ENCODE results near the gene ACBD4. TPM values are rescaled to one million over a fixed set of nuclear protein-coding genes. Genes with fewer than 3 reads are reported as not detected.

Gene ACBD4
- total RNA-seq, 1 experiment from 2014 or later = 21.2 TPM

DNA sequence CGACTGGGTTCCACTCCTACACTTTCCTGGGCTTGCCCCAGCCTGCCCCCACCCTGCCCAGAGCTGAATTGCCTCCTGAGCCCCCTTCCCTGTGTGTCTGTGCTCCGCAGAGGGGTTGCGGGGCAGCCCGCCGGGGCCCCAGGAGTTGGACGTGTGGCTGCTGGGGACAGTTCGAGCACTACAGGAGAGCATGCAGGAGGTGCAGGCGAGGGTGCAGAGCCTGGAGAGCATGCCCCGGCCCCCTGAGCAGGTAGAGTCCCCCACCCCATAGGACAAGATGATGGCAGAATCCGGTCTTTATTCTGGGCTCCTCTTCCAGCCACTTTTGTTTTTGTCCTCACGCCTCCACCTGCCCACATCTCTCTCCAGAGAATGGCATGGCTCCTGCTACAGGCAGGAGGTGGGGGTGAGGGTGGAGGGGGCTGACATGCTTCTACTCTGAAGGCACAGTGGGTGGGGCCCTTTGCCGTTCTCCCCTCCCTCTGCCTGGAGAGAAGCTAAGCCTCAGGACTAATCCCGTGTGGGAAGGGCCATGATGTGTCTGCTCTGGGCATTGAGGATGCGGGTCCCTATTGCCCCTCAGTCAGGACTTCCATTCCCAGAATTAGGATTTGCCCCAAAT, 3.5 kb downstream of the ACBD4 start:
- Histone ChIP-seq H3K4me3 (ENCODE audit: low read depth, low read length) (no peak overlapping the region), H3K36me3 (ENCODE audit: control insufficient read depth, insufficient read depth, low read length) (peaks cover 1% of the 10 kb centered on the region; the same call in 1 of the 2 replicates), H3K9me3 (no peaks in the 10 kb centered on the region), H3K27me3 (replicated peaks; ENCODE audit: control insufficient read depth, insufficient read depth, low read length) (no peaks in the 10 kb centered on the region), H3K4me1 (peaks cover 6% of the 10 kb centered on the region; the same call in 1 of the 2 replicates)
- intact Hi-C loops (cut with micrococcal nuclease; ENCODE audit: unreplicated experiment) = loop anchor here (10.0 kb wide), 1 partner anchor 364 kb away; no protein-coding TSS in a partner anchor
- CTCF ChIA-PET = interaction anchor here (1.2 to 1.8 kb wide), 2 partner anchors 58 to 59 kb away, joined by 3 to 6 read pairs; no protein-coding TSS in a partner anchor
- Mint-ChIP-seq H3K4me1 (ENCODE audit: low read depth, unreplicated experiment) (no peaks in the 10 kb centered on the region), H3K4me3 (ENCODE audit: unreplicated experiment) (no peak overlapping the region), H3K27ac (ENCODE audit: unreplicated experiment) (no peak overlapping the region), H3K27me3 (ENCODE audit: insufficient read depth, unreplicated experiment) (no peaks in the 10 kb centered on the region), H3K36me3 (ENCODE audit: insufficient read depth, unreplicated experiment) (peaks cover 21% of the 10 kb centered on the region), H3K9me3 (ENCODE audit: unreplicated experiment) (no peaks in the 10 kb centered on the region)
- BruUV-seq (replicated peaks) = no TSS peak
- TF ChIP-seq, protein P1, sequence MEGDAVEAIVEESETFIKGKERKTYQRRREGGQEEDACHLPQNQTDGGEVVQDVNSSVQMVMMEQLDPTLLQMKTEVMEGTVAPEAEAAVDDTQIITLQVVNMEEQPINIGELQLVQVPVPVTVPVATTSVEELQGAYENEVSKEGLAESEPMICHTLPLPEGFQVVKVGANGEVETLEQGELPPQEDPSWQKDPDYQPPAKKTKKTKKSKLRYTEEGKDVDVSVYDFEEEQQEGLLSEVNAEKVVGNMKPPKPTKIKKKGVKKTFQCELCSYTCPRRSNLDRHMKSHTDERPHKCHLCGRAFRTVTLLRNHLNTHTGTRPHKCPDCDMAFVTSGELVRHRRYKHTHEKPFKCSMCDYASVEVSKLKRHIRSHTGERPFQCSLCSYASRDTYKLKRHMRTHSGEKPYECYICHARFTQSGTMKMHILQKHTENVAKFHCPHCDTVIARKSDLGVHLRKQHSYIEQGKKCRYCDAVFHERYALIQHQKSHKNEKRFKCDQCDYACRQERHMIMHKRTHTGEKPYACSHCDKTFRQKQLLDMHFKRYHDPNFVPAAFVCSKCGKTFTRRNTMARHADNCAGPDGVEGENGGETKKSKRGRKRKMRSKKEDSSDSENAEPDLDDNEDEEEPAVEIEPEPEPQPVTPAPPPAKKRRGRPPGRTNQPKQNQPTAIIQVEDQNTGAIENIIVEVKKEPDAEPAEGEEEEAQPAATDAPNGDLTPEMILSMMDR (IDR thresholded peaks at IDR 0.05; ENCODE audit: insufficient read depth in 1 of 2, low read depth in 1 of 2, low read length in 1 of 2, severe bottlenecking in 1 of 2, unreplicated experiment in 1 of 2) = no peak
- DNase-seq = no peak
- POLR2A ChIA-PET = interaction anchor here (0.7 kb wide), 1 partner anchor 27 kb away, joined by 5 read pairs; no protein-coding TSS in a partner anchor

DNA sequence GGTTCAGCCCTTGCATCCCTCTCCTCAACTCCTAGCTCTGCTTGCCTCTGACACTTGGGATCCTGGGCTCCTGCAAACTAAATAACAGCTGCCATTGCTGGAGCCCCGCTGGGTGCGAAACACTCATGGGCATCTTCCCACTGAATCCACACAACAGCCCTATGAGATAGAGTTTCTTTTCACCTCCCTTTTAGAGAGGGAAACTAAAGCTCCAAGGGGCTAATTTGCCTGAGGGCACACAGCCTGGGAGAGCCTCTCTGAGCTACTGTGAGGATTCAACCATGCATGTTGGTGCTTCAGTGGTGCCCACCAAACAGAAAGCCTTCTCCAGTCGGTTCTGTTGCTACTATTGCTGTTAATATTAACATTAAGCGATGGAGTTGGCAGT, 4.0 kb downstream of the ACBD4 start:
- Mint-ChIP-seq H3K4me1 (ENCODE audit: low read depth, unreplicated experiment) (no peaks in the 10 kb centered on the region), H3K36me3 (ENCODE audit: insufficient read depth, unreplicated experiment) (peaks cover 26% of the 10 kb centered on the region), H3K27me3 (ENCODE audit: insufficient read depth, unreplicated experiment) (no peaks in the 10 kb centered on the region), H3K4me3 (ENCODE audit: unreplicated experiment) (no peak overlapping the region), H3K9me3 (ENCODE audit: unreplicated experiment) (no peaks in the 10 kb centered on the region), H3K27ac (ENCODE audit: unreplicated experiment) (no peak overlapping the region)
- Histone ChIP-seq H3K9me3 (no peaks in the 10 kb centered on the region), H3K27me3 (replicated peaks; ENCODE audit: control insufficient read depth, insufficient read depth, low read length) (no peaks in the 10 kb centered on the region), H3K36me3 (ENCODE audit: control insufficient read depth, insufficient read depth, low read length) (peaks cover 1% of the 10 kb centered on the region; the same call in 1 of the 2 replicates), H3K4me1 (peaks cover 6% of the 10 kb centered on the region; the same call in 1 of the 2 replicates), H3K4me3 (ENCODE audit: low read depth, low read length) (no peak overlapping the region)
- no TSS peak for BruUV-seq (replicated peaks)
- ChIA-PET CTCF (interaction anchor here (1.2 kb wide), 1 partner anchor 58 kb away, joined by 3 read pairs; no protein-coding TSS in a partner anchor), POLR2A (interaction anchor here (0.5 to 0.9 kb wide), 2 partner anchors 9 to 445 kb away, joined by 3 read pairs; partner anchors contain the start of gene HEXIM1)
- no peak for DNase-seq
- intact Hi-C loops (cut with micrococcal nuclease; ENCODE audit: unreplicated experiment) = loop anchor here (10.0 kb wide), 1 partner anchor 365 kb away; no protein-coding TSS in a partner anchor
- TF ChIP-seq, protein P1 (IDR thresholded peaks at IDR 0.05; ENCODE audit: insufficient read depth in 1 of 2, low read depth in 1 of 2, low read length in 1 of 2, severe bottlenecking in 1 of 2, unreplicated experiment in 1 of 2) = no peak

DNA sequence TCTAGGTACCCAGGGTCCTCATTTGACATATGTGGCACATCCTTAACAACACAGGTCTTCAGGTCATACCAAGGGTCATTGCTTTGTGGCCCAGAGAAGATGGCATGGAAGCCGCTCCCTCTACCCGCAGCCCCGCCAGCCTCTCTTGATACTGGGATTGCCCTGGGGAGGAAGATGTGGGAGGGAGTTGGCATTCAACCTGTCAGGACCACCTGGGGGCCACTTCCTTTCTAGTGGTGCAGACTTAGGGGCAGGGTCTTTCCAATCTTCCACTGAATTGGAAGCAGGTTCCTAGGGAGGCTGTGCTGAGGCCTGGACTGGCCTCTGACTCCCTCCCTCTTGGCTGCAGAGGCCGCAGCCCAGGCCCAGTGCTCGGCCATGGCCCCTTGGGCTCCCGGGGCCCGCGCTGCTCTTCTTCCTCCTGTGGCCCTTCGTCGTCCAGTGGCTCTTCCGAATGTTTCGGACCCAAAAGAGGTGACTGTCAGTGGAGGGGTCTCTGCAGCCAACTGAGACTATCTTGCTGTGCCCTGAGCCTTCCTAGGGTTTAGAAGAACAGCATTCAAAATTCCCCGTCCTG, 7.7 kb downstream of the ACBD4 start:
- Mint-ChIP-seq H3K27ac (ENCODE audit: unreplicated experiment) (no peak overlapping the region), H3K27me3 (ENCODE audit: insufficient read depth, unreplicated experiment) (peaks cover under 1% of the 10 kb centered on the region), H3K4me3 (ENCODE audit: unreplicated experiment) (no peak overlapping the region), H3K36me3 (ENCODE audit: insufficient read depth, unreplicated experiment) (peaks cover 34% of the 10 kb centered on the region), H3K9me3 (ENCODE audit: unreplicated experiment) (no peaks in the 10 kb centered on the region), H3K4me1 (ENCODE audit: low read depth, unreplicated experiment) (peaks cover 9% of the 10 kb centered on the region)
- no peaks in the 10 kb centered on the region; the same call in 1 of the 2 replicates for H3K36me3 ChIP-seq (ENCODE audit: control insufficient read depth, insufficient read depth, low read length)
- no peaks in the 10 kb centered on the region for H3K9me3 ChIP-seq
- TF ChIP-seq, protein P1 (IDR thresholded peaks at IDR 0.05; ENCODE audit: insufficient read depth in 1 of 2, low read depth in 1 of 2, low read length in 1 of 2, severe bottlenecking in 1 of 2, unreplicated experiment in 1 of 2) = no peak
- ChIA-PET POLR2A (interaction anchor here (0.7 kb wide), 1 partner anchor 167 kb away, joined by 4 read pairs; no protein-coding TSS in a partner anchor), CTCF (interaction anchor here (1.6 kb wide), 1 partner anchor 8 kb away, joined by 6 read pairs; the partner anchor contains the start of gene ACBD4)
- no peak for DNase-seq
- no peaks in the 10 kb centered on the region for H3K27me3 ChIP-seq (replicated peaks; ENCODE audit: control insufficient read depth, insufficient read depth, low read length)
- peaks cover 11% of the 10 kb centered on the region for H3K4me1 ChIP-seq
- BruUV-seq (replicated peaks) = no TSS peak
- intact Hi-C loops (cut with micrococcal nuclease; ENCODE audit: unreplicated experiment) = no loop called here
- H3K4me3 ChIP-seq (ENCODE audit: low read depth, low read length) = no peak overlapping the region

All from Caco-2 (cell line).